Activated T-cell treated with anti-CD3 and anti-CD28 coated beads, Interleukin-2, amount 50 U/mL, for 1 hour (primary cell): ENCODE results near the gene HSPA12A.
"Not testable (repeated sequence)": the region's sequence is repeated elsewhere in the genome, so short reads cannot be mapped to it uniquely, and the experiment has no call there.

Source experiments
- DNase-seq: peaks from one replicate; pipeline ENCODE4 v3.0.0-alpha.2; 2020

HSPA12A gene

GRCh38 chr10:116713846-116714245, 28.5 kb downstream of the HSPA12A start:
- no peak for DNase-seq

- DNase-seq: no peak
Observed at GRCh38 chr10:116712989-116713543, 29.3 kb downstream of the HSPA12A start.

- DNase-seq: no peak
Observed at GRCh38 chr10:116712519-116712918, 29.8 kb downstream of the HSPA12A start.

- not testable (repeated sequence) for DNase-seq
Observed at GRCh38 chr10:116711803-116712202, 30.6 kb downstream of the HSPA12A start.

GRCh38 chr10:116710076-116710475, 32.3 kb downstream of the HSPA12A start:
- no peak for DNase-seq

- no peak for DNase-seq
Observed at GRCh38 chr10:116708877-116709276, 33.5 kb downstream of the HSPA12A start.

GRCh38 chr10:116708391-116708821, 34.0 kb downstream of the HSPA12A start:
- DNase-seq: no peak

- no peak for DNase-seq
Observed at GRCh38 chr10:116707981-116708380, 34.4 kb downstream of the HSPA12A start.

GRCh38 chr10:116706281-116706680, 36.1 kb downstream of the HSPA12A start:
- no peak for DNase-seq

GRCh38 chr10:116705498-116705897, 36.9 kb downstream of the HSPA12A start:
- no peak for DNase-seq

- DNase-seq: no peak
Observed at GRCh38 chr10:116704926-116705325, 37.4 kb downstream of the HSPA12A start.

GRCh38 chr10:116702165-116702564, 40.2 kb downstream of the HSPA12A start:
- DNase-seq: no peak

GRCh38 chr10:116699471-116700150, 42.8 kb downstream of the HSPA12A start:
- DNase-seq: no peak

GRCh38 chr10:116699049-116699448, 43.3 kb downstream of the HSPA12A start:
- no peak for DNase-seq

GRCh38 chr10:116698364-116698763, 44.0 kb downstream of the HSPA12A start:
- no peak for DNase-seq

- DNase-seq: no peak
Observed at GRCh38 chr10:116697816-116698215, 44.5 kb downstream of the HSPA12A start.

GRCh38 chr10:116696919-116697318, 45.4 kb downstream of the HSPA12A start:
- no peak for DNase-seq

GRCh38 chr10:116694927-116695268, 47.5 kb downstream of the HSPA12A start:
- no peak for DNase-seq

GRCh38 chr10:116694243-116694926, 48.0 kb downstream of the HSPA12A start:
- no peak for DNase-seq

GRCh38 chr10:116692225-116692624, 50.1 kb downstream of the HSPA12A start:
- DNase-seq: no peak

GRCh38 chr10:116691635-116692034, 50.7 kb downstream of the HSPA12A start:
- no peak for DNase-seq

GRCh38 chr10:116690356-116691322, 51.7 kb downstream of the HSPA12A start:
- DNase-seq: no peak

GRCh38 chr10:116689744-116690143, 52.6 kb downstream of the HSPA12A start:
- DNase-seq: no peak
